Effector memory CD8-positive, alpha-beta T cell (primary cell): Measurements from ENCODE around the gene JUND.
"Not testable (repeated sequence)": the region's sequence is repeated elsewhere in the genome, so short reads cannot be mapped to it uniquely, and the experiment has no call there.

Experiments used
- ATAC-seq: fragments of 150-1000 bp; cut with Tn5 transposase; replicated peaks from 2 replicates; pipeline ENCODE4 v1.10.0; 2021; ENCODE audit warnings: mild to moderate bottlenecking, moderate library complexity
- DNase-seq, 3 experiments: peaks; one replicate each; pipeline ENCODE4 v3.0.0; 2021
- H3K27ac Mint-ChIP-seq, 2 donors: one replicate each; pipeline ENCODE4 v1.8.0; 2022; ENCODE audit warnings: mild to moderate bottlenecking in 2 of 2, mixed read lengths in 2 of 2, moderate library complexity in 2 of 2
- H3K27me3 Mint-ChIP-seq, 2 donors: one replicate each; pipeline ENCODE4 v1.8.0; 2022; ENCODE audit warnings: mixed read lengths in 2 of 2
- H3K36me3 Mint-ChIP-seq: one replicate; pipeline ENCODE4 v1.8.0; 2022; ENCODE audit warnings: mild to moderate bottlenecking, moderate library complexity, mixed read lengths; ENCODE audit not compliant: insufficient read depth
- H3K4me1 Mint-ChIP-seq, 2 donors: one replicate each; pipeline ENCODE4 v1.8.0; 2022; ENCODE audit warnings: low read depth in 2 of 2, mixed read lengths in 2 of 2
- H3K4me3 Mint-ChIP-seq, 2 donors: one replicate each; pipeline ENCODE4 v1.8.0; 2022; ENCODE audit warnings: mild to moderate bottlenecking in 2 of 2, mixed read lengths in 2 of 2, moderate library complexity in 2 of 2
- H3K9me3 Mint-ChIP-seq, 2 donors: one replicate each; pipeline ENCODE4 v1.8.0; 2022; ENCODE audit warnings: mixed read lengths in 2 of 2
- total RNA-seq, 9 experiments: gene quantifications; one replicate each; lab custom pipeline; 2026; lab: John Stamatoyannopoulos, UW

Gene JUND
- total RNA-seq = 135 to 1,371 (median 182) reads per million in 9 experiments

GRCh38 chr19:18281082-18282020 is at the start of gene JUND:
TSS of gene JUND (minus strand) at chr19:18281622. CDS start at chr19:18281484, 138 bp downstream.
- H3K27ac Mint-ChIP-seq = peak within 1 kb of the TSS; percentile 100
- H3K9me3 Mint-ChIP-seq = no peaks in the 10 kb centered on the region
- H3K4me3 Mint-ChIP-seq = peak within 1 kb of the TSS; percentile 90 to 98
- DNase-seq (peak; percentile 96 to 98 (median 97)), ATAC-seq (peak; percentile 63)
- no peaks in the 10 kb centered on the region for H3K27me3 Mint-ChIP-seq
- H3K36me3 Mint-ChIP-seq = peaks cover 75% of the 10 kb centered on the region
- H3K4me1 Mint-ChIP-seq = peaks cover 37 to 50% of the 10 kb centered on the region in 2 donors

GRCh38 chr19:18330868-18331267 is 49.4 kb upstream of the JUND start:
- no peaks in the 10 kb centered on the region for H3K36me3 Mint-ChIP-seq

DNA sequence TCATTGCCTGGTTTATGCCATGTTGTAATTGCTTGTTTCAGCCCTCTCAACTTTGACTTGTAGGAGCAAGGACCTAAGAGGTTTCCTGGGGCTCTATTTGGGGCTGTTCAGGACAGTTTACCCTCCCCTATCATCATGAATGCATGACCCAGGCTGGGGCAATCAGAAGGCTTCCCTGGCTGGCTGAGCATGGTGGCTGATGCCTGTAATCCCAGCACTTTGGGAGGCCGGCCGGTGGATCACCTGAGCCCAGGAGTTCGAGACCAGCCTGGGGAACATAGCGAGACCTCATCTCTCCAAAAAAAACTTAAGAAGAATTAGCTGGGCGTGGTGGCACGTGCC is 47.6 kb upstream of the JUND start:
- Mint-ChIP-seq H3K4me3 (no peak overlapping the region), H3K36me3 (no peaks in the 10 kb centered on the region), H3K4me1 (peaks cover 3 to 9% of the 10 kb centered on the region in 2 donors), H3K9me3 (no peaks in the 10 kb centered on the region), H3K27me3 (no peaks in the 10 kb centered on the region), H3K27ac (no peak overlapping the region)
- ATAC-seq (no peak), DNase-seq (no peak)

More at GRCh38 chr19:18330868-18331267, 49.4 kb upstream of the JUND start:
- Mint-ChIP-seq H3K4me3 (no peak overlapping the region), H3K9me3 (no peaks in the 10 kb centered on the region), H3K4me1 (peaks cover 3 to 9% of the 10 kb centered on the region in 2 donors), H3K27me3 (no peaks in the 10 kb centered on the region), H3K27ac (no peak overlapping the region)
- DNase-seq (no peak), ATAC-seq (no peak)

GRCh38 chr19:18328340-18329034 is 47.1 kb upstream of the JUND start:
- peak; percentile 96 for ATAC-seq
- H3K4me3 Mint-ChIP-seq = peak overlapping the region; percentile 49 to 55
- no peaks in the 10 kb centered on the region for H3K9me3 Mint-ChIP-seq
- peak; percentile 80 to 82 (median 81) for DNase-seq
- no peaks in the 10 kb centered on the region for H3K27me3 Mint-ChIP-seq
- H3K27ac Mint-ChIP-seq = peak overlapping the region in 1 of 2 donors; percentile 13
- peaks cover 5 to 9% of the 10 kb centered on the region in 2 donors for H3K4me1 Mint-ChIP-seq
- no peaks in the 10 kb centered on the region for H3K36me3 Mint-ChIP-seq

GRCh38 chr19:18326772-18327171 is 45.4 kb upstream of the JUND start:
- ATAC-seq = no peak
- Mint-ChIP-seq H3K4me1 (peaks cover 16 to 23% of the 10 kb centered on the region in 2 donors), H3K9me3 (no peaks in the 10 kb centered on the region), H3K27ac (no peak overlapping the region), H3K4me3 (no peak overlapping the region), H3K36me3 (peaks cover 10% of the 10 kb centered on the region), H3K27me3 (no peaks in the 10 kb centered on the region)
- DNase-seq = no peak

- peak overlapping the region; percentile 92 to 94 for H3K27ac Mint-ChIP-seq
- peaks cover 33 to 34% of the 10 kb centered on the region in 2 donors for H3K4me1 Mint-ChIP-seq
- not testable (repeated sequence) for H3K27me3 Mint-ChIP-seq, DNase-seq, H3K9me3 Mint-ChIP-seq, ATAC-seq
- peak overlapping the region in 1 of 2 donors; percentile 55 for H3K4me3 Mint-ChIP-seq
- peaks cover 14% of the 10 kb centered on the region for H3K36me3 Mint-ChIP-seq
Measured at GRCh38 chr19:18324373-18324731, 42.9 kb upstream of the JUND start.

- DNase-seq (peak; percentile 98 to 99 (median 99)), ATAC-seq (peak; percentile 91)
- H3K9me3 Mint-ChIP-seq = no peaks in the 10 kb centered on the region
- H3K36me3 Mint-ChIP-seq = peaks cover 21% of the 10 kb centered on the region
- H3K27ac Mint-ChIP-seq = peak within 1 kb of the TSS; percentile 92 to 94
- peak within 1 kb of the TSS; percentile 83 to 84 for H3K4me3 Mint-ChIP-seq
- no peaks in the 10 kb centered on the region for H3K27me3 Mint-ChIP-seq
- H3K4me1 Mint-ChIP-seq = peaks cover 35 to 41% of the 10 kb centered on the region in 2 donors
Measured at GRCh38 chr19:18322759-18323460, 41.5 kb upstream of the JUND start, which contains the start of gene LSM4. TSS of gene LSM4 (minus strand) at chr19:18323076. CDS start at chr19:18323020, 56 bp downstream.

DNA sequence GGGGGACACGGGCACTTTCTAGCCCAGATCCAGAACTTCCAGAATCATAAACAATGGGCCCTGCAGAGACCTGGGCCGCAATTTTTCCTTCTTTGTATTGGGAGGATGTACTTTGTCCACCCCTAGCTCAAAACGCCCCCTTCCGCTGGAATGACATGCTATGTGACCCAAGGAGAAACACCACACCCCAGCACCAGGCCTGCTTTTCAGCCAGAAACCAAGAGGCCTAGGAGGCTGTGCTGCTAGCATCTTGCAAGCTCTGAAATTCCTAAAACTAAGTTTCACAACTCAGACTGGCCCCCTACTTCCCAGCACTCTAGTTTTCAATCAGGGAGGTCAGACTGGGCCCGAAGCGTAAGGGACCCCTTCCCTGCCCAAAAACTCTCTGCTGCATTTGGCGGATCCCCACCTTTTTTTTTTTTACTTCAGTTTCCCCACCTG is 40.9 kb upstream of the JUND start:
- Mint-ChIP-seq H3K4me3 (peak overlapping the region; percentile 83 to 84), H3K4me1 (peaks cover 41 to 45% of the 10 kb centered on the region in 2 donors), H3K27ac (peak overlapping the region; percentile 92 to 94), H3K27me3 (no peaks in the 10 kb centered on the region), H3K9me3 (no peaks in the 10 kb centered on the region), H3K36me3 (peaks cover 26% of the 10 kb centered on the region)
- ATAC-seq = no peak
- no peak for DNase-seq

DNA sequence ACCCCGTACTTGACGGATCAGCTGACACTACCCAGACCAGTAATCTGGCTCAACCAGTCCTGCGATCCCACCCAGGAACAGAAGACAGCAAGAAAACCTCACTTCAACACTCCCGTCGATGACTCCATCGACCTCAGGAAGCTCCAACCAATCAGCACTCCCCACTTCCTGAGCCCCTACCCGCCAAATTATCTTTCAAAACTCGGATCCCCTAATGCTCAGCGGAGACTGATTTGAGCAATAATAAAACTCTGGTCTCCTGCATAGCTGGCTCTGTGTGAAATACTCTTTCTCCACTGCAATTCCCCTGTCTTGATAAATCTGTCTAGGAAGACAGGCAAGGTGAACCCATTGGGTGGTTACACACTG is 40.3 kb upstream of the JUND start:
- peak overlapping the region; percentile 71 to 92 for H3K27ac Mint-ChIP-seq
- no peaks in the 10 kb centered on the region for H3K27me3 Mint-ChIP-seq
- H3K36me3 Mint-ChIP-seq = peaks cover 28% of the 10 kb centered on the region
- H3K4me3 Mint-ChIP-seq = peak overlapping the region; percentile 83 to 84
- H3K4me1 Mint-ChIP-seq = peaks cover 41 to 45% of the 10 kb centered on the region in 2 donors
- H3K9me3 Mint-ChIP-seq = no peaks in the 10 kb centered on the region
- no peak for DNase-seq
- no peak for ATAC-seq

- Mint-ChIP-seq H3K4me1 (peaks cover 41 to 45% of the 10 kb centered on the region in 2 donors), H3K36me3 (peaks cover 33% of the 10 kb centered on the region), H3K27ac (peak overlapping the region; percentile 82 to 92), H3K4me3 (peak overlapping the region; percentile 83 to 84), H3K9me3 (no peaks in the 10 kb centered on the region), H3K27me3 (no peaks in the 10 kb centered on the region)
- ATAC-seq (no peak), DNase-seq (no peak)
Measured at GRCh38 chr19:18320865-18321733, 39.7 kb upstream of the JUND start.

DNA sequence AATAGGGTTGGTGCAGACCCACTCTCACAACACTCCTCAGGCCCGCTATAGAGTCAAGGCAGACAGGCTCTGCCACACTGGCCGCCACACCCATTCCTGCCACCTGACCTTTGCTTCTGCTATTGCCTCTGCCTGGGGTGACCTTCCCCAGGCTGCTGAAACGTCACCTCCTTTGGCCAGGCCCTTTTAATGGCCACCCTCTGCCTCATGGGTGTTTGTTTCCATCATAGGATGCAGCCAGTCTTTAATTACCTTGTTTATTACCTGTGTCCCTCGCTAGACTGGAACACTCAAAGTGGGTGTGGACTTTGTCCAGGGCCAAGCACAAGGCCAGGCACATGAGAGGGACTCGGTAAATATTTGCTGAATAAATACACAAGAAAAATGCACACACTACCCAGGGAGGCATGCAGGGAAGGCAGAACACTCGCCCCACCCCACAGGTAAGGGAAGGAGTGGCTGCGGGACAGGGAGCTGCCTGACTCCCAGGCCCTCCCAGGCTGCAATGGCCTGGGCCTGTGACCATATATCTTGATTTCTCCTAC is 38.2 kb upstream of the JUND start:
- H3K9me3 Mint-ChIP-seq = no peaks in the 10 kb centered on the region
- H3K4me1 Mint-ChIP-seq = peaks cover 44 to 45% of the 10 kb centered on the region in 2 donors
- no peak for DNase-seq
- peaks cover 41% of the 10 kb centered on the region for H3K36me3 Mint-ChIP-seq
- H3K27me3 Mint-ChIP-seq = no peaks in the 10 kb centered on the region
- peak overlapping the region; percentile 71 to 80 for H3K4me3 Mint-ChIP-seq
- H3K27ac Mint-ChIP-seq = peak overlapping the region; percentile 82 to 92
- ATAC-seq = no peak
